ENCODE results near the gene P4HB. TPM values are rescaled to one million over a fixed set of nuclear protein-coding genes. Genes with fewer than 3 reads are reported as not detected.
"Not testable (repeated sequence)": the region's sequence is repeated elsewhere in the genome, so short reads cannot be mapped to it uniquely, and the experiment has no call there.

P4HB gene
- polyA plus RNA-seq, 1 donor from 2014 or later, result 82.8 TPM

- no peaks in the 10 kb centered on the region for H3F3A ChIP-seq (ENCODE audit: insufficient read depth, low read length, poor library complexity, severe bottlenecking)
- no peaks in the 10 kb centered on the region for H3K9me2 ChIP-seq (ENCODE audit: insufficient read depth, low read length)
- no peaks in the 10 kb centered on the region for H3K36me3 ChIP-seq (ENCODE audit: insufficient read depth, low read length)
- no peak overlapping the region for H3K4me2 ChIP-seq (ENCODE audit: low read length)
- no peaks in the 10 kb centered on the region for H3K79me2 ChIP-seq (replicated peaks; ENCODE audit: insufficient read depth, low read length)
- H3K9me3 ChIP-seq (ENCODE audit: low read length), result no peaks in the 10 kb centered on the region
- no peak overlapping the region for H3K9ac ChIP-seq (ENCODE audit: low read length)
- H3K4me3 ChIP-seq (ENCODE audit: low read length), result no peak overlapping the region
- TF ChIP-seq POLR2AphosphoS5 (IDR thresholded peaks at IDR 0.05), result no peak
- TF ChIP-seq, protein P1, sequence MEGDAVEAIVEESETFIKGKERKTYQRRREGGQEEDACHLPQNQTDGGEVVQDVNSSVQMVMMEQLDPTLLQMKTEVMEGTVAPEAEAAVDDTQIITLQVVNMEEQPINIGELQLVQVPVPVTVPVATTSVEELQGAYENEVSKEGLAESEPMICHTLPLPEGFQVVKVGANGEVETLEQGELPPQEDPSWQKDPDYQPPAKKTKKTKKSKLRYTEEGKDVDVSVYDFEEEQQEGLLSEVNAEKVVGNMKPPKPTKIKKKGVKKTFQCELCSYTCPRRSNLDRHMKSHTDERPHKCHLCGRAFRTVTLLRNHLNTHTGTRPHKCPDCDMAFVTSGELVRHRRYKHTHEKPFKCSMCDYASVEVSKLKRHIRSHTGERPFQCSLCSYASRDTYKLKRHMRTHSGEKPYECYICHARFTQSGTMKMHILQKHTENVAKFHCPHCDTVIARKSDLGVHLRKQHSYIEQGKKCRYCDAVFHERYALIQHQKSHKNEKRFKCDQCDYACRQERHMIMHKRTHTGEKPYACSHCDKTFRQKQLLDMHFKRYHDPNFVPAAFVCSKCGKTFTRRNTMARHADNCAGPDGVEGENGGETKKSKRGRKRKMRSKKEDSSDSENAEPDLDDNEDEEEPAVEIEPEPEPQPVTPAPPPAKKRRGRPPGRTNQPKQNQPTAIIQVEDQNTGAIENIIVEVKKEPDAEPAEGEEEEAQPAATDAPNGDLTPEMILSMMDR (IDR thresholded peaks at IDR 0.05; ENCODE audit: poor library complexity, severe bottlenecking), result no peak
- no peak for TF ChIP-seq SMC3 (conservative IDR thresholded peaks at IDR 0.05; ENCODE audit: poor library complexity)
- no peak for TF ChIP-seq RAD21 (conservative IDR thresholded peaks at IDR 0.05)
- TF ChIP-seq MXI1 (conservative IDR thresholded peaks at IDR 0.05; ENCODE audit: poor library complexity, severe bottlenecking), result no peak
- no peak for TF ChIP-seq EZH2 (IDR thresholded peaks at IDR 0.05; ENCODE audit: borderline replicate concordance, insufficient read depth, low read length, poor library complexity, severe bottlenecking)
- TF ChIP-seq EP300 (conservative IDR thresholded peaks at IDR 0.05; ENCODE audit: poor library complexity, severe bottlenecking), result no peak
- TF ChIP-seq REST (IDR thresholded peaks at IDR 0.05; ENCODE audit: borderline replicate concordance), result no peak
- no peak for TF ChIP-seq TAF1 (IDR thresholded peaks at IDR 0.05; ENCODE audit: low read depth)
- H3K27me3 ChIP-seq (ENCODE audit: insufficient read depth, low read depth, low read length), result no peaks in the 10 kb centered on the region
- H4K20me1 ChIP-seq (ENCODE audit: insufficient read depth), result no peaks in the 10 kb centered on the region
- no peak overlapping the region for H2AFZ ChIP-seq (ENCODE audit: low read depth, low read length)
- no peak overlapping the region for H3K27ac ChIP-seq (ENCODE audit: low read length)
These were observed 19.2 kb downstream of the P4HB start for GRCh38 chr17:81840826-81841778.

DNA sequence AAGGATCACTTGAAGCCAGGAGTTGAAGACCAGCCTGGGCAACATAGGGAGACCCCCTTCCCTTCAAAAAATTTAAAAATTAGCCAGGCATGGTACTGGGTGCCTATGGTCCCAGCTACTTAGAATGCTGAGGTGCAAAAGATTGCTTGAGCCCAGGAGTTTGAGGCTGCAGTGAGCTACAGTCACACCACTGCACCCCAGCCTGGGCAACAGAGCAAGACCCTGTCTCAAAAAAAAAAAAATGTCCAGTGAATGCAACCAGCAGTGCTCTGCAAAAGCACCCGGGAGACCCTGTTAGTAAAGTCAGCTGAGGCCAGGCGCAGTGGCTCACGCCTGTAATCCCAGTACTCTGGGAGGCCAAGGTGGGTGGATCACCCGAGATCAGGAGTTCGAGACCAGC is 20.3 kb downstream of the P4HB start:
- H3K4me3 ChIP-seq (ENCODE audit: low read length); H3K27ac ChIP-seq (ENCODE audit: low read length); H4K20me1 ChIP-seq (ENCODE audit: insufficient read depth): not testable (repeated sequence)

More for the DNA sequence above, 20.3 kb downstream of the P4HB start:
- not testable (repeated sequence) for H3K4me2 ChIP-seq (ENCODE audit: low read length); H3K9ac ChIP-seq (ENCODE audit: low read length); H3K9me2 ChIP-seq (ENCODE audit: insufficient read depth, low read length); H3F3A ChIP-seq (ENCODE audit: insufficient read depth, low read length, poor library complexity, severe bottlenecking); H3K27me3 ChIP-seq (ENCODE audit: insufficient read depth, low read depth, low read length); H3K36me3 ChIP-seq (ENCODE audit: insufficient read depth, low read length); H3K9me3 ChIP-seq (ENCODE audit: low read length); H3K79me2 ChIP-seq (replicated peaks; ENCODE audit: insufficient read depth, low read length); H2AFZ ChIP-seq (ENCODE audit: low read depth, low read length)
